HEK293 (cell line): ENCODE data around the gene PTS.

Source experiments
- CTCF ChIA-PET: fragments of 350-600 bp; formaldehyde crosslinking; extraction: SDS; loops from one replicate; lab custom pipeline; 2021; ENCODE audit warnings: antibody characterized with exemption; lab: Yijun Ruan, JAX
- POLR2A ChIA-PET: fragments of 300-600 bp; formaldehyde crosslinking; extraction: SDS; loops from one replicate; lab custom pipeline; 2020; ENCODE audit warnings: antibody characterized with exemption, inconsistent platforms; lab: Yijun Ruan, JAX
- H3K27ac ChIP-seq: fragments of 200-500 bp; sonication (Bioruptor generic); 2 replicates; pipeline ENCODE4 v1.5.1; 2014; ENCODE audit warnings: low read depth, low read length, control low read depth, inconsistent platforms; ENCODE audit errors: extremely low read depth
- H3K36me3 ChIP-seq, 2 experiments: fragments of 200-500 bp in 1 of 2; sonication (Bioruptor generic) in 1 of 2; 1 replicate in 1 of 2; 2 replicates in 1 of 2; pipeline ENCODE4 v1.5.1; 2014 to 2017; ENCODE audit warnings: inconsistent platforms in 2 of 2, low read length in 2 of 2; ENCODE audit not compliant: control insufficient read depth in 2 of 2, insufficient read depth in 1 of 2
- H3K4me1 ChIP-seq: fragments of 200-500 bp; sonication (Bioruptor generic); 2 replicates; pipeline ENCODE4 v1.5.1; 2014; ENCODE audit warnings: mild to moderate bottlenecking, low read length, inconsistent platforms; ENCODE audit not compliant: control insufficient read depth, insufficient read depth
- H3K4me3 ChIP-seq: 2 replicates; pipeline ENCODE4 v1.5.1; 2011; ENCODE audit warnings: low read depth, mild to moderate bottlenecking, control low read depth, low read length, moderate library complexity
- H3K9me3 ChIP-seq: fragments of 200-500 bp; sonication (Bioruptor generic); 2 replicates; pipeline ENCODE4 v1.5.1; 2014; ENCODE audit warnings: low read depth, low read length, inconsistent platforms; ENCODE audit not compliant: control insufficient read depth, insufficient read depth
- GLIS1 ChIP-seq: fragments of 450-650 bp; formaldehyde crosslinking; IDR thresholded peaks from 2 replicates; pipeline ENCODE4 v1.5.1; 2016; ENCODE audit warnings: missing biosample characterization, missing genetic modification characterization
- SP3 ChIP-seq: fragments of 450-650 bp; formaldehyde crosslinking; IDR thresholded peaks from 2 replicates; pipeline ENCODE4 v1.5.1; 2016; ENCODE audit warnings: missing biosample characterization, missing genetic modification characterization
- YY1 ChIP-seq: fragments of 450-650 bp; formaldehyde crosslinking; IDR thresholded peaks from 2 replicates; pipeline ENCODE4 v1.5.1; 2018; ENCODE audit warnings: missing biosample characterization, missing genetic modification characterization
- ZFP37 ChIP-seq: fragments of 450-650 bp; formaldehyde crosslinking; IDR thresholded peaks from 2 replicates; pipeline ENCODE4 v1.5.1; 2016; ENCODE audit warnings: missing biosample characterization, missing genetic modification characterization
- ZNF214 ChIP-seq: fragments of 450-650 bp; formaldehyde crosslinking; IDR thresholded peaks from 2 replicates; pipeline ENCODE4 v1.5.1; 2017; ENCODE audit warnings: missing biosample characterization, mild to moderate bottlenecking, missing genetic modification characterization, borderline replicate concordance
- ZNF311 ChIP-seq: fragments of 450-650 bp; formaldehyde crosslinking; IDR thresholded peaks from 2 replicates; pipeline ENCODE4 v1.5.1; 2017; ENCODE audit warnings: missing biosample characterization, missing genetic modification characterization, borderline replicate concordance
- ZNF350 ChIP-seq: fragments of 450-650 bp; formaldehyde crosslinking; IDR thresholded peaks from 2 replicates; pipeline ENCODE4 v1.5.0; 2017; ENCODE audit warnings: missing biosample characterization, mild to moderate bottlenecking, missing genetic modification characterization
- ZNF530 ChIP-seq: fragments of 450-650 bp; formaldehyde crosslinking; IDR thresholded peaks from 2 replicates; pipeline ENCODE4 v1.5.1; 2016; ENCODE audit warnings: low read depth, missing biosample characterization, missing genetic modification characterization
- ZNF548 ChIP-seq: fragments of 450-650 bp; formaldehyde crosslinking; IDR thresholded peaks from 2 replicates; pipeline ENCODE4 v1.5.1; 2016; ENCODE audit warnings: missing biosample characterization, missing genetic modification characterization
- ZNF549 ChIP-seq: fragments of 450-650 bp; IDR thresholded peaks from 2 replicates; pipeline ENCODE4 v1.5.1; 2018; ENCODE audit warnings: missing biosample characterization, missing genetic modification characterization, mild to moderate bottlenecking, inconsistent platforms, moderate library complexity
- ZNF561 ChIP-seq: fragments of 450-650 bp; IDR thresholded peaks from 2 replicates; pipeline ENCODE4 v1.5.1; 2018; ENCODE audit warnings: missing biosample characterization, missing genetic modification characterization, borderline replicate concordance
- ZNF610 ChIP-seq: fragments of 450-650 bp; formaldehyde crosslinking; IDR thresholded peaks from 2 replicates; pipeline ENCODE4 v1.5.1; 2016; ENCODE audit warnings: missing biosample characterization, missing genetic modification characterization, borderline replicate concordance
- ZNF621 ChIP-seq: fragments of 450-650 bp; formaldehyde crosslinking; IDR thresholded peaks from 2 replicates; pipeline ENCODE4 v1.5.1; 2017; ENCODE audit warnings: missing biosample characterization, missing genetic modification characterization
- ZNF654 ChIP-seq: fragments of 450-650 bp; formaldehyde crosslinking; IDR thresholded peaks from 2 replicates; pipeline ENCODE4 v1.5.1; 2016; ENCODE audit warnings: low read depth, missing biosample characterization, missing genetic modification characterization
- ZNF664 ChIP-seq: fragments of 450-650 bp; formaldehyde crosslinking; IDR thresholded peaks from 2 replicates; pipeline ENCODE4 v1.5.1; 2016; ENCODE audit warnings: missing biosample characterization, missing genetic modification characterization
- ZNF747 ChIP-seq: fragments of 450-650 bp; formaldehyde crosslinking; IDR thresholded peaks from 2 replicates; pipeline ENCODE4 v1.5.1; 2016; ENCODE audit warnings: missing biosample characterization, missing genetic modification characterization
- ZNF76 ChIP-seq: fragments of 450-650 bp; formaldehyde crosslinking; IDR thresholded peaks from 2 replicates; pipeline ENCODE4; 2016; ENCODE audit warnings: low read depth, missing biosample characterization, missing genetic modification characterization, borderline replicate concordance
- ZNF768 ChIP-seq: fragments of 450-650 bp; formaldehyde crosslinking; IDR thresholded peaks from 2 replicates; pipeline ENCODE4 v1.5.1; 2018; ENCODE audit warnings: missing biosample characterization, mild to moderate bottlenecking, missing genetic modification characterization
- ZNF785 ChIP-seq: fragments of 450-650 bp; formaldehyde crosslinking; IDR thresholded peaks from 2 replicates; pipeline ENCODE4 v1.5.1; 2016; ENCODE audit warnings: missing biosample characterization, missing genetic modification characterization
- TF ChIP-seq, protein P1 (sequence below): fragments of 450-650 bp; formaldehyde crosslinking; IDR thresholded peaks from 2 replicates; pipeline ENCODE4 v1.5.1; 2017; ENCODE audit warnings: missing biosample characterization, mild to moderate bottlenecking, missing genetic modification characterization, moderate library complexity

Gene PTS

DNA sequence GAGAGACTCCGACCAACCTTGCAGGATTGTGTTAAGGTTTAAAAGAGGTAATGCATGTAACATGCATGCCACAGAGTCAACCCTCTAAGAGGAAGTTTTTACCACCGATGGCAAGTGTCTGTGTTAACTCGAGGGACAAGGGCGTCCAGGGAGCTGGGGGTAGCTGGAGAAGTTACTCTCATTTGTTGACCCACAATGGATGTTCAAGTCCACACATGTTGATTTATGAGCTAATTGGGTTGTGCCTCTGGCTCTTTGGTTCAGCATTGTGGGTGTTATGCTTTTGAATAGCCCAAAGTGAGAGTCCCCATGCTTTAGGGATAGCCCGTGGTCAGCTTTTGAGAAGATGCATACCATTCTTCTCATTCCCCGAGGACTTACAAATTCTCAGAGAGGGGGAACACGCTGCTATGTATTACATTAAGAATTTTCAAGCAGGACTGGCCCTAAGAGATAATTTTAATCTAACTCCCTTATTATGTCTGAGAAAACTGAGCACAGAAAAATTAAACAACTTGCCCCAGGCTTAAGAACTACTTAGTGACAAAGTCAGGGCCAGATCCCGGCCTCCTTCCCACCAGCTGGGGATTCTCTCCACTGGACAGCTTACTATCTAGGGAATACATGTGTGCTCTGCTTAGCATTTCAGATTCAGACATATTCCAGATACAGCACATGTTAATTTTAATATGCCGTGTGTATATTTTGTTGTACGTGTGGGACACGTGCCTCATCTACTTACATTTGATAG, 39.6 kb downstream of the PTS start (continued):
- TF ChIP-seq, protein P1, sequence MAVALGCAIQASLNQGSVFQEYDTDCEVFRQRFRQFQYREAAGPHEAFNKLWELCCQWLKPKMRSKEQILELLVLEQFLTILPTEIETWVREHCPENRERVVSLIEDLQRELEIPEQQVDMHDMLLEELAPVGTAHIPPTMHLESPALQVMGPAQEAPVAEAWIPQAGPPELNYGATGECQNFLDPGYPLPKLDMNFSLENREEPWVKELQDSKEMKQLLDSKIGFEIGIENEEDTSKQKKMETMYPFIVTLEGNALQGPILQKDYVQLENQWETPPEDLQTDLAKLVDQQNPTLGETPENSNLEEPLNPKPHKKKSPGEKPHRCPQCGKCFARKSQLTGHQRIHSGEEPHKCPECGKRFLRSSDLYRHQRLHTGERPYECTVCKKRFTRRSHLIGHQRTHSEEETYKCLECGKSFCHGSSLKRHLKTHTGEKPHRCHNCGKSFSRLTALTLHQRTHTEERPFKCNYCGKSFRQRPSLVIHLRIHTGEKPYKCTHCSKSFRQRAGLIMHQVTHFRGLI (tag by site-specific recombination): no peak
- TF ChIP-seq ZNF768 (tag by site-specific recombination) (no peak), ZNF610 (tag by site-specific recombination) (no peak), ZNF549 (tag by site-specific recombination) (no peak), ZNF621 (no peak)

- Histone ChIP-seq H3K9me3 (no peaks in the 10 kb centered on the region), H3K36me3 (no peaks in the 10 kb centered on the region), H3K4me1 (no peaks in the 10 kb centered on the region), H3K27ac (no peak overlapping the region)
- CTCF ChIA-PET: interaction anchor here (0.7 to 1.5 kb wide), 3 partner anchors 14 to 153 kb away, joined by 3 to 5 read pairs (median 5); no protein-coding TSS in a partner anchor
- TF ChIP-seq ZNF785 (tag by site-specific recombination) (no peak), YY1 (tag by site-specific recombination) (no peak), ZNF530 (tag by site-specific recombination) (no peak)
- TF ChIP-seq, all 188 proteins: peak for 0
- H3K4me3 ChIP-seq: no peak overlapping the region
- POLR2A ChIA-PET: no interaction called here
Observed at GRCh38 chr11:112266410-112266778, 40.2 kb downstream of the PTS start.

DNA sequence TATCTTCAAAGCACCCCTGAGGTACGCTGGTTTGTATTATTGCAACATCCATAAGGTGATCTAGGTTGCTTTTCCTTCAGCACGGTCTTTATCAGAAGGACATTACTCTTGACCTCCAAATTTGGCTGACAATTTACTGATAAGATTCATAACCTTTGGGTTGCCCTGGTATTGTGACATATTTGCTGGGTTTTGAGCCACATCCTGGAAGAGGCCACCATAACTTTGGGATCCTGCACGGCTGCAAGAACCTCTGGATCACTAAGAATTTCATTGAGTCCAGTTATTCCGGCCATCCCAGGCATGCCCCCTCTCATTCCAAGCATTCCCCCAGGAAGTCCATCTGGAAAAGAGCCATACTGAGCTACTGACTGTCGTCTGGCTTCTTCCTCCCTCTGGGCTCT, 41.0 kb downstream of the PTS start:
- TF ChIP-seq YY1 (tag by site-specific recombination) (no peak), ZNF664 (tag by site-specific recombination) (no peak), ZNF76 (tag by site-specific recombination) (no peak), ZNF561 (tag by site-specific recombination) (no peak), ZNF350 (tag by site-specific recombination) (no peak), ZNF654 (tag by site-specific recombination) (no peak), ZNF548 (no peak), ZFP37 (tag by site-specific recombination) (no peak), ZNF610 (tag by site-specific recombination) (no peak), GLIS1 (tag by site-specific recombination) (no peak), ZNF214 (tag by site-specific recombination) (no peak), SP3 (tag by site-specific recombination) (no peak), ZNF747 (tag by site-specific recombination) (no peak), ZNF311 (tag by site-specific recombination) (no peak), ZNF768 (tag by site-specific recombination) (no peak)
- Histone ChIP-seq H3K36me3 (no peaks in the 10 kb centered on the region), H3K4me1 (no peaks in the 10 kb centered on the region), H3K4me3 (no peak overlapping the region), H3K27ac (no peak overlapping the region), H3K9me3 (no peaks in the 10 kb centered on the region)
- CTCF ChIA-PET: interaction anchor here (1.5 kb wide), 1 partner anchor 13 kb away, joined by 5 read pairs; no protein-coding TSS in a partner anchor
- POLR2A ChIA-PET: no interaction called here
